ENCODE results near the gene DEFB124. TPM values are rescaled to one million over a fixed set of nuclear protein-coding genes. Genes with fewer than 3 reads are reported as not detected.
"Not testable (repeated sequence)": the region's sequence is repeated elsewhere in the genome, so short reads cannot be mapped to it uniquely, and the experiment has no call there.

The DEFB124 gene
- total RNA-seq, 1 experiment from 2014 or later: not detected

GRCh38 chr20:31426891-31427551, 47.9 kb downstream of the DEFB124 start:
- H3K23ac ChIP-seq (ENCODE audit: insufficient read length, low read depth, low read length); H3K4me3 Mint-ChIP-seq; H4K20me1 ChIP-seq (ENCODE audit: control insufficient read depth, insufficient read depth, insufficient read length); H3K4me1 ChIP-seq (ENCODE audit: insufficient read depth, low read length); H3K18ac ChIP-seq (ENCODE audit: insufficient read length, low read depth, low read length); H2AK5ac ChIP-seq (ENCODE audit: insufficient read length, low read length); H2BK12ac ChIP-seq (ENCODE audit: insufficient read length, low read depth, low read length); H3K27ac Mint-ChIP-seq; H3K23me2 ChIP-seq (ENCODE audit: insufficient read length, low read depth, low read length, poor library complexity, severe bottlenecking); H3T11ph ChIP-seq (ENCODE audit: low read length); H4K91ac ChIP-seq (ENCODE audit: insufficient read length, low read depth, low read length); H3K14ac ChIP-seq (ENCODE audit: insufficient read depth, low read length); H2AFZ ChIP-seq (ENCODE audit: low read length); DNase-seq; H3K27ac ChIP-seq (ENCODE audit: insufficient read length, low read depth, low read length); H2BK20ac ChIP-seq (ENCODE audit: low read depth, low read length, poor library complexity, severe bottlenecking); H3K4me2 ChIP-seq (ENCODE audit: insufficient read depth, insufficient read length, low read length); H3K27me3 ChIP-seq (ENCODE audit: insufficient read depth, low read length); H2BK15ac ChIP-seq (ENCODE audit: low read depth, low read length); H3K4ac ChIP-seq (ENCODE audit: low read depth, low read length); H3K27me3 Mint-ChIP-seq (ENCODE audit: low read depth); H2BK5ac ChIP-seq (ENCODE audit: insufficient read length, low read length); H4K8ac ChIP-seq (replicated peaks; ENCODE audit: insufficient read length, low read depth, low read length); H4K5ac ChIP-seq (ENCODE audit: insufficient read length, low read depth, low read length); H3K79me2 ChIP-seq (ENCODE audit: insufficient read depth, low read length); H3K79me1 ChIP-seq (ENCODE audit: insufficient read depth, low read depth, low read length, poor library complexity, severe bottlenecking); H3K56ac ChIP-seq (ENCODE audit: insufficient read length, low read depth, low read length); H3K9ac ChIP-seq (ENCODE audit: extremely low read depth, insufficient read length, low read length); H2BK120ac ChIP-seq (ENCODE audit: low read depth, low read length, poor library complexity, severe bottlenecking); H3K4me1 Mint-ChIP-seq: not testable (repeated sequence)
- Mint-ChIP-seq H3K9me3 (peaks cover 58 to 65% of the 10 kb centered on the region in 2 experiments), H3K36me3 (ENCODE audit: insufficient read depth in 1 of 3, low read depth in 3 of 3) (peaks cover 0 to 24% (median 5%) of the 10 kb centered on the region in 3 experiments; a peak in 5 of 7 replicates)
- peaks cover 34% of the 10 kb centered on the region for H3K9me3 ChIP-seq (ENCODE audit: control insufficient read depth, low read depth, low read length)
- WGBS (ENCODE audit: extremely low coverage, insufficient read length, low lambda C conversion rate): no CpG with 5 or more reads among the region's 48 CpGs
